Measurements from ENCODE around the gene UBE2QL1.

GRCh38 chr5:6505783-6506557, 57.3 kb downstream of the UBE2QL1 start:
- TF ChIP-seq CTCF (IDR thresholded peaks at IDR 0.05) (no peak), POLR2A (IDR thresholded peaks at IDR 0.05) (no peak)

Data from transverse colon (tissue), 3 donors.